ENCODE results near the gene ZMIZ2.
A peak's percentile ranks its signal among the peaks of the same experiment; 100 is the strongest.
"Not testable (repeated sequence)": the region's sequence is repeated elsewhere in the genome, so short reads cannot be mapped to it uniquely, and the experiment has no call there.

ZMIZ2 gene

DNA sequence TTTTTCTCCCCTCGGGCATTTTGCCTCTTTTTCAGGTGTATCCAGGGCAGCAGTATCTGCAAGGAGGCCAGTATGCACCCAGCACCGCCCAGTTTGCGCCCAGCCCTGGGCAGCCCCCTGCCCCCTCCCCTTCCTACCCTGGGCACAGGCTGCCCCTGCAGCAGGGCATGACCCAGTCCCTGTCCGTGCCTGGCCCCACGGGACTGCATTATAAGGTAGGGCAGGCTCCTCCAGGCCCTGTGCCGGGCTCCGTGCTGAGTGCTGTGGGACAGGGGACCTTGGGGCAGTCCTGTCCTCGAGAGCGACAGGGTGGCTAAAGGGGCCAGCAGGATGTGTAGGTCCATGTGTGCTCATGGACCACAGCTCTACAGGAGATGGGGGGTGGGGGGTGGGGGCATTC is 10.6 kb downstream of the ZMIZ2 start:
- DNase-seq = no peak

DNA sequence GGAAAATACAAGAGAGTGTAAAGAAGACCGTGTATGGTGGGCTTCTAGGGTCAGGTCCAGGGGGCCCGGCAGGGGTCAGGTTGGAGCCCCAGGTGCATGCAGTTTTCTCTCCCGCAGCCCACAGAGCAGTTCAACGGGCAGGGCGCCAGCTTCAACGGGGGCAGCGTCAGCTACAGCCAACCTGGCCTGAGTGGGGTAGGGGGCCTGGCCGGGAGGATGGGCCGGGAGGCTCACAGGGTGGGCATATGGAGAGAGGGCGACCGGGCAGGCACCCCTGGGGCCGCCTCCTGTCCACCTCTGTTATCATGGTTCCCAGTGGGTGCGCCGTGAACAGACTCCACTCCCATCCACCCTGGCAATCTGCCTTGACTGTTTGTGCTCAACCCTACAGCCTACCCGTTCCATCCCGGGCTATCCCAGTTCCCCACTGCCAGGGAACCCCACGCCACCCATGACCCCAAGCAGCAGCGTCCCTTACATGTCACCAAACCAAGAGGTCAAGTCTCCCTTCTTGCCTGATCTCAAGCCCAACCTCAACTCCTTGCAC is 11.5 kb downstream of the ZMIZ2 start:
- DNase-seq = no peak

DNA sequence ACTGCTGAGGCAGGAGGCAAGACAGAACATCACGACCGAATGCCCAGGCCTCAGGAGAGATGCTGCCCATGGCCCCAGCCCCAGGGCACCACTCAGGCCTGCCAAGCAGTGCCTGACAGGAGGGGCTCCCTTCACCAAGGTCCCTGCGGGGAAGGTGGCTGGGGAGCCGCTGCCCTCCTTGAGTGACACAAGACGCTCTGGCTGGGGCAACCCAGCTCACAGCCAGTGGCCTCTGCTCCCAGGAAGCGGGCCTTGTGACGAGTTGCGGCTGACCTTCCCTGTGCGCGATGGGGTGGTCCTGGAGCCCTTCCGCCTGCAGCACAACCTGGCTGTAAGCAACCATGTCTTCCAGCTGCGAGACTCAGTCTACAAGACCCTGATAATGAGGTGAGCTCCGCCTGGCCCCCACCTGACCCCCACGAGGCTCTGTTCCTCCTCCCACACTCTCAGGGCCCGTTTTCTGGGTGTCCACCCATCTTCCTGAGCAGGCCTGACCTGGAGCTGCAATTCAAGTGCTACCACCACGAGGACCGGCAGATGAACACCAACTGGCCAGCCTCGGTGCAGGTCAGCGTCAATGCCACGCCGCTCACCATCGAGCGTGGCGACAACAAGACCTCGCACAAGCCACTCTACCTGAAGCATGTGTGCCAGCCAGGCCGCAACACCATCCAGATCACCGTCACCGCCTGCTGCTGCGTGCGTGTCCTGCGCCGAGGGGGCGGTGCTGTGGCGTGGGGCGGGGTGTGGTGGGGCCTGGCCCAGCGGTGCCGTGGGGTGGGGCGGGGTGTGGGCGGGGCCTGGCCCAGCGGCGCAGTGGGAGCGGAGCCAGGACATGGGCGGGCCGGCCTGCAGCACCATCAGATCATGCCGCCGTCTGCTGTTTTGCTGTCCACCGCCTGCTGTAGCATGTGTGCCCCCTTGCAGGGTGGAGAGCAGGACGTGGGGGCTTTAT is 12.8 kb downstream of the ZMIZ2 start:
- no peak for DNase-seq

DNA sequence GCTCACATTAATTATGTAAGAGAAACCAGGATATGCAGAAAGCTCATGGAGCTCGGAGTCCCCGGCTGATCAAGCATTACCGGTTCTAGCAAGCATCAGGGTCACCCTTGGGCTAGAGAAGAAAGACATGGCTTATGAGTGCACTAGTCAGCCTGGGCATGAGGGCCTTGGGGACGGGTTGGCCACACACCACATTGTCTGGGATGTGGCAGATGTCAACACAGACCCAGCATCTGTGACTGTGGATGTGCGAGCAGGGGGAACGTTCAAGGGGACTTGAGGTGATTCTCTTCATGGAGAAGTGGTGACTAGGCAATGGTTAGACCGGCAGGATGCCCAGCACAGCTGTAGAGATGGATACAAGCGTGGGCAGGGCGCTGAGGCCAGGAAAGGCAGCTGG is 13.7 kb downstream of the ZMIZ2 start:
- DNase-seq = no peak

DNA sequence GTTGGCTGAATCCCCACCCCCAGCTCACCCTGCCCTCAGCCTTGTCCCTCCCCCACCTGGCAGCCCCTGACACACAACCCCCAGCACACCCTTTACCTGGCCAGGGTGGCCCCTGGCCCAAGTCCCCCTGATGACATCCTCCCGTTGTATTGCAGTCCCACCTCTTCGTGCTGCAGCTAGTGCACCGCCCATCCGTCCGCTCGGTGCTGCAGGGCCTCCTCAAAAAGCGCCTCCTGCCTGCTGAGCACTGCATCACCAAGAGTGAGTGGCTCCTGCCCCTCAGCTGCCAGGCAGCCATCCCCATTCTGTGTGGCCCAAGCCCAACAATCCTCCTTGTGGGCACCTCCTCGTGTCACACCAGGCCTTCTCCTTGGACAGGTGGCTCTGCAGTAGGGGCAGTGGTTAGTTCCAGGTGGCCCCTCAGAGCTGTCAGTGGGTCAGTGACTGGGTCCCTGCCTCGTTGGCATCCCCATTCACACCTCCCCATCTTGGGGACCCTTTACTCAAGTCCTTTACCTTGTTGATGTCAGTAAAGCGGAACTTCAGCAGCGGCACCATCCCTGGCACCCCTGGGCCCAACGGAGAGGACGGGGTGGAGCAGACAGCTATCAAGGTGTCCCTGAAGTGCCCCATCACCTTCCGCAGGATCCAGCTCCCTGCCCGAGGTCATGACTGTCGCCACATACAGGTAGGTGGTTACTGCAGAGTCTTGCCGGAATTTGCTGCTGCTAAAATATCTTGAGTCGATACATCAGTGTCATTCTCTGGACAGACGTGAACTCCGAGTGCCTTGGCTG is 14.3 kb downstream of the ZMIZ2 start:
- DNase-seq = no peak

DNA sequence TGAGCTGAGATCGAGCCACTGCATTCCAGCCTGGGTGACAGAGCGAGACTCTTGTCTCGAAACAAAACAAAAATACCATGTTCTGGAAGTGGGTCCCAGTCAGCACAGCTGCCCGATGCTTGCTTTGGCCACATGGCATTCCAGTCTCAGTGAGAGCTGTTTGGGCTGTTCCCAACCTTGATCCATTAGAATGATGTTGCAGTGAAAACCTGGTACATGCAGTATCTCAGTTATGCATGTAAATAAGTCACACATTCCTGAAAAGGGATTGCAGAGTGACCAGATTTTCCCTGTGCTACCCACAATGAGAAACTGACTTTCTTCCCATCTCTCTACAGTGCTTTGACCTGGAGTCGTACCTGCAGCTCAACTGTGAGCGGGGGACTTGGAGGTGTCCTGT is 15.4 kb downstream of the ZMIZ2 start:
- no peak for DNase-seq

DNA sequence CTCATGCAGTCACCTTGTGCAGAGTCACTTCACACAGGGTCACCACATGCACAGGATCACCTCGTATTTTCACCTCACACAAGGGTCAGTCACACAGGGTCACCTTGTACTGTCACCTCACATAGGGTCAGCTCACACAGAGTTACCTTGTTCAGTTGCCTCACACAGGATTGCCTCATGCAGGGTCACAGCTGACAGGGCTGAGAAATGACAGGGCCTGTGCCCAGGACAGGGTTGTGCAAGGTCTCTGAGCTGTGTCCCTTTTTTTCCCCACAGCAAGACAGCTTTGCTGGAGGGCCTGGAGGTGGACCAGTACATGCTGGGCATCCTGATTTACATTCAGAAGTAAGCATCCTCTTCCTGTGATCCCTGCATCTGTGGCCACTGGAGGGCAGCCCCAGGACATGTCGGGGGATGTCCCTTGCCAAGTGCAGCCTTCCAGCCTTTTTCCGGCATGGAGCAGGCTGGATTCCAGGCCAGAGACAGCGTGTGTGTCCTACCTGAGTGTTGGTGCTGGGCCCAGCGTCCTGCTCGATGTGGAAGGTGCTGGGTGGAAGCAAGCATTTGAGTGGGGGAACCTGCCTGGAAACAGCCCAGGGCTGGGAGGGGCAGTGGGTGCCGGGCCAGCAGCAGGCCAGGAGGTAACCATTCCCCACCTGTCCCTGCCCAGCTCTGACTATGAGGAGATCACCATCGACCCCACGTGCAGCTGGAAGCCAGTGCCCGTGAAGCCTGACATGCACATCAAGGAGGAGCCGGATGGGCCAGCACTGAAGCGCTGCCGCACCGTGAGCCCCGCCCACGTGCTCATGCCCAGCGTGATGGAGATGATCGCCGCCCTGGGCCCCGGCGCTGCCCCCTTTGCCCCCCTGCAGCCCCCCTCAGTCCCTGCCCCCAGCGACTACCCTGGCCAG is 16.3 kb downstream of the ZMIZ2 start:
- peak; percentile 8 for DNase-seq

DNA sequence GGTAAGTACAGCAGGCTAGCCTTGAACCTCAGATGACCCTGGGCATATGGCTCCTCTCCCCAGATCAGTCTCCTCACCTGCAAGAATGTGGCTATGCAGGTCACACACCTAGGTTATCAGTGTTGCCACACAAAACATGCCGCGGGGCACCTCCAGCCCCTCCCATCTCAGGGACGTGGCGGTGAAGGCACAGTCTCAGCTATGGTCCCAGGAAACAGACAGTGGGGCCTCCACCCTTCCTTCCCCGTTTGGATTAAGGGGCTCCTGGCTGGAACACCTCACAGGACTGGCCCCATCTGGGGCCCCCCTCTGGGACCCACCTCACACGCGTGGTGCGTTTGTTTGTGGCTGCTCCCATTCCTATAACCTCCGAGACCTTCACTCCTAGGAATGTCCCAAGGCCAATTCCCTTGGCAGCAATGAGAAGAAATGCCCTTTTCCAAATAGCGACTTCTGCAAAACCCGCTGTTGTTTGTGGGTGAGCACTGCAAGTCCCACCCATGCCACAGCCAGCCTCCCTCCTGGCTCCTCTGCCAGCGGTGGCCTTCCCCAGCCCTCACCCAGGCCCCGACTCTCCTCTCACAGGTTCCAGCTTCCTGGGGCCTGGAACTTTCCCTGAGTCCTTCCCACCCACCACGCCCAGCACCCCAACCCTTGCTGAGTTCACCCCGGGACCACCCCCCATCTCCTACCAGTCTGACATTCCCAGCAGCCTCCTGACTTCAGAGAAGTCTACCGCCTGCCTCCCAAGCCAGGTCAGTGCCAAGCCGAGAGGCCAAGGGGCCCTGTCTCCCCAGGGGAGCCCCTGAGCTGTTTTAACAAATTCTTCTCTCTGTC is 17.1 kb downstream of the ZMIZ2 start:
- DNase-seq = no peak

DNA sequence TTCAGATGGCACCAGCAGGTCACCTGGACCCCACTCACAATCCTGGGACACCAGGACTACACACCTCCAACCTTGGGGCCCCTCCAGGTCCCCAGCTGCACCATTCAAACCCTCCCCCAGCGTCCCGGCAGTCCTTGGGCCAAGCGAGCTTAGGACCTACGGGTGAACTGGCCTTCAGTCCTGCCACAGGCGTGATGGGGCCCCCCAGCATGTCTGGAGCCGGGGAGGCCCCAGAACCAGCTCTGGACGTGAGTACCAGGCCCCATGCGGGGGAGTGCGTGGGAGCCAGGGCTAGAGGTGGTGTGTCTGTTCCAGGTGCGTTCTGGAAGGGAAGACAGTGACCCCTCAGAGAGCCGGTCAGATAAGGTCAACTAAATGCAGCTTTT is 17.8 kb downstream of the ZMIZ2 start:
- no peak for DNase-seq

DNA sequence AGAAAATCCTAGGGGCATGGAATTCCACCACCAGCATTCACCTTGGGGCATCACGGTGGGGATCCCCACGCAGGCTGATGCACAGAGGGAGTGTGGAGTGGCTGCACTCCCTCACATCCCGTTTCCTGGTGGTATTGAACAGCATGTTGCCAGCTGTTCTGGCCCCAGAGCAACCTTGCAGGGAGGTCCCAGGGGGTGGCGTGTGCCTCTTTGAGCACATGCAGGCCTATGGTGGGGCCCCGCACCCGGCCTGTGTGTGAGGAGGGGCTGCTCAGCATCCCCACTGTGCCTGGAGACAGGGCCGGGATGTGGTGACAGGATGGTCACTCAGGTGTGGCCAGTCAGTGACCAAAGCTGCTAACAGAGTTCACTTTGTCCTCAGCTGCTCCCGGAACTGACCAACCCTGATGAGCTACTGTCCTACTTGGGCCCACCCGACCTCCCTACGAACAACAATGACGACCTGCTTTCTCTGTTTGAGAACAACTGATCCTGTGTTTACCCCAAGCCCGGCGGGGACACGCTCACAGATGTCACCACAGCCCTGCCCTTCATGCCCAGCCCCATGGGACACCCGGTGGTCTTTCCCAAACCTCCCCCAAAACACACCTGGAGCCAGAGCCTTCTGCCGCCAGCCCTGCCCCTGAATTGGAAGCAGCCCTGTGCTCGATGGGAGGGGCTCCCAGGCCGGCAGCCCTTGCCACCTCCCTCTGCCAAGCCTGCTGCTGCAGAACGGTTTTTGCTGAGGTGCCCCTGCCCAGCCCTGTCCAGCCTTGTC is 18.7 kb downstream of the ZMIZ2 start:
- peak; percentile 36 for DNase-seq

DNA sequence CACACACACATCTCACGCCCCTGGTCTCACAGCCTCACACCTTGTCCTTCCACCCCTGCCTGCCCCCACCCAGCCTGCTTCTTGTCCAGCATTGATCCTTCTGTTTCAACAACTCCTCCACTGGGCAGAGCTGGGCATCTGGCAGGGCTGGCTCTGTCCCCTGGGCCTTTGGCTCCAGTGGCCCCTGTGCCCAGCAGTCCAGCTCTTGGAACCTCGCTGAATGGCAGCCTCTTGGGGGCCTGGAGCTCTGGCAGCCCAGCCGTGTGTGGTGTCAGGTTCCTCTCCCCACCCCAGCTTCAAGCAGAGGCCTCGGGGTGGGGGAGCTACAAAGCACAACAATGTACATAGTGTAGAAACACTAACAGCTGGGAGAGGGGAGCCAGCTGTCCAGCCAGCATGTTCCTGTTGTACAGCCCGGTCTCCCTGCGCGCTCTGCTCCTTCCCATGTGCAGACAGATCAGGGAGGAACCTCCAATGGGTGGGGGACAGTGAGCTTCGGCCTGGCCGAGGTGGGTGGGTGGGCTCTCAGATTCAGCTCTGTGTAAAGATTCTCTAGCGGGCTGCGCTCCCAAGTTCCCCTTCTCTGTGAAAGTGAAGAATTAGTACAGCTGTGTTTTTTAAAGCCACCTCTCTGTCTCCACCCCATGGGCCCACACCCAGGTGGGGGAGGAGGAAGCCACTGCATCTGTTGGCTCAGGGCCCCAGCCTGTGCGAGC is 19.4 kb downstream of the ZMIZ2 start:
- peak; percentile 42 for DNase-seq

DNA sequence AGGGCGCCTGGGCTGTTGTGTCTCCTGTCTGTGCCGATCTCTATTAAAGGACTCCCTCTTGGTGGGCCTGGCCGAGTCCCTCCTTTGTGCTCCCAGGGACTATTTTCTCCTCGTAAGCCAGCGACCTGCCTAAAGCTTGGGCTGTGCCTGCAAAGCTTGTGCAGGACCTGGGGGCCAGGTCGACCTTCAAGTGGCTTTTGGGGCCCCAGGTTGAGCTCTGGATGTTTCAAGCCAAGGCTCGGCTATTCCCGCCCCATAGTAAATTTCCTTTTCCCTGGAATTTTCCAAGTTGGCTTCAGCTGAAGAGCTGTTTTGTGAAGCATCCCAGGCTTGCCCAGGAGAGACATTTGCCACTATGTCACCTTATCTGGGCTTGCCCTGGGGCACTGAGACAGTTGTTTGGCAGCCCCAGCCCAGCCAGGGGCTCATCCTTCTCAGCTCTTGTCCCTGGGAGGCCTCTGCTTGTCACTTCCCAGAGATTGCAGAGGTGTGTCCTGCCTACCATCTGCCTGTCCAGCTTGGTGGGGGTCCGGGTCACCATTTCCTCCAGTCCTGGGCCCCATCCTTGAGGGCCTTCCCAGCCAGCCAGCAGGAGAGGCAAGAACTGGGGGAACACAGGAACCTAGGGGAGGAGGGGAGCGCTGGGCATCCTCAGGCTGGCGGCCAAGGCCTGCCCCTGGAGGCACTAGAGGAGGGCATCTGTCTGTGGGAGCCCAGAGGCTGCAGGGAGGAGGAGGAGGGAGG is 20.2 kb downstream of the ZMIZ2 start:
- peak; percentile 12 for DNase-seq

DNA sequence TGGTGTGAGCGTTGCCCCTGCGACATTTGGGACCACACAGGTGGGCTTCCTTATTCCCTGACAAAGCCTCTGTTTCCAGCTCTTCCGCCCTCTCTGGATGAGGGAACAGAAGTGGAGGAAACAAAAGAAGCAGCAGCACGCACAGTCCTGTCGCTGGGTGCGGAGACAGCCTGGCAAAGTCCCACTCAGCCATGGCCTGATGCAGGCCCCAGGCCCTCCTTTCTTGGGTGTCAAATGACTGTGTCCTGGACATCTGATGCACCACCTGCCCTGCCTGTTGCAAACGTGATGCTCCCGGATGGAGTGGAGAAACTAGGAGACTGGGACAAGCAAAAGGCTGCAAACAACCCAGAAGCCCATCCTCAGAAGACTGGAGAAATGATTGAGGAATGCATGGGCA is 20.7 kb downstream of the ZMIZ2 start:
- DNase-seq = no peak

DNA sequence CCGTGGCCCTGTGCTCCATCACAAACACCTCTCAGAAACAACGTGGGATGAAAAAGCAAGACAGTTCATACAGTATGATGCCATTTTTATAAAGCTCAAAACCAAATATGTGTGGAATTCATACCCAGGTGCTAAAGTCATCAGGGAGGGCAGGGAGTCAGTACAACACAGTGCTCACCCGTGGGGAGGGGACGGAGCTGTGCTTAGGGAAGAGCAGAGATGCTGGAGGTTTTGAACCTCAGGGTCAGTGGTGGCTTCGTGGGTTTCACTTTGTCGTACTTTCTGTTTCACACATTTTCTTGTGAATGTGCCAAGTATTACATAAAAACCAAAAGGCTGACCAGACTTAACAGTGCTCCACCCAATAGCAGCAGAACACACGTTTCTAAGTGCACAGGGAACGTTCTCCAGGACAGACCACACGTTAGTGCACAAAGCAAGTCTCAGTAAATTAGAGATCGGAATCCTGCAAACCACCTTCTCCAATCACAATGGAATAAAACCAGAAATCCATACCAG is 21.2 kb downstream of the ZMIZ2 start:
- no peak for DNase-seq

DNA sequence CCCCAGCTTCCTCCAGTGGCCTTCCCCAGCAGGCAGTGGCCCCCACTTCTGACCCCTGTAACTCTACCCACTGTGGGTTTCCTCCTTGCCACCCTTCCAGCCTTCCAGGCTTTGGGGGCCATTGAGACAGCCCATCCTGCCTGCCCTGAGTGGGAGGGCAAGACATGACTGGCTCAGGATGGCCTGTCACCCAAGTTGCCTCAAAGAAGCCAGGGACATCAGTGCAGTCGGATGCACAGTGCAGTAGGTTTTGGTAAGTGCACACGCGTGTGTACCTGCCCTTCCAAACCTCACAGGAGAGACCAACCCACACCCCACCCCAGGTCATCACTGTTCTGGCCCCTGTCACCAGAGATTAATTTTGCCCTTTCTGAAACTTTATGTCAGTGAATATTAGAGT is 22.7 kb downstream of the ZMIZ2 start:
- DNase-seq = no peak

DNA sequence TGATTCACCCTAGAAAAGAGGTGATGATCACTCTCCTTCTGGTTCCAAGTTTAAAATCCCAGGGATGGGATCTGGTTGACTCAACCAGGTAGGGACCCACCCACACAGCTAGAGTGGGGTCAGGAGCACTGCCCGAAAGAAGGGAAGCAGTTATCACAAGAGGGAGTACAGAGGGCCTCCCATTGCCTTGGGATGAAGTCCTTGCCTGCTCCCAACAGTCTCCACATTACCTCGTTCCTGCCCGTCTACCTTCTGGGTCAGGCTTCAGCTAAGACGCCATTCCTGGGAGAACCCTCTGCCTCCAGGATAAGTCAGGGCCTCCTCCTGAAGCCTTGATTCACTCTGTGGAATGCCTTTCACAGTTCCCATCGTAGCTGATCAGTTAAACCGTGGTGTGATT is 23.8 kb downstream of the ZMIZ2 start:
- no peak for DNase-seq

DNA sequence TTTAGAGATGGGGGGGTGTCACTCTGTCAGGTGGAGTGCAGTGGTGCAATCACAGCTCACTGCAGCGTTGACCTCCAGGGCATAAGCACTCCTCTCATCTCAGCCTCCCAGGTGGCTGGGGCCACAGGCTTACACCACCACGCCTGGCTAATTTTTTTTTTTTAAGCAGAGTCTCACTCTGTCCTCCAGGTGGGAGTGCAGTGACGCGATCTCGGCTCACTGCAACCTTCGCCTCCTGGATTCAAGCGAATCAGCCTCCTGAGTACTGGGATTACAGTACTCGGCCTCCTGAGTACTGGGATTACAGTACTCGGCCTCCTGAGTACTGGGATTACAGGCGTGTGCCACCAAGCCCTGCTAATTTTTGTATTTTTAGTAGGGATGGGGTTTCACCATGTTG is 24.2 kb downstream of the ZMIZ2 start:
- DNase-seq = no peak

DNA sequence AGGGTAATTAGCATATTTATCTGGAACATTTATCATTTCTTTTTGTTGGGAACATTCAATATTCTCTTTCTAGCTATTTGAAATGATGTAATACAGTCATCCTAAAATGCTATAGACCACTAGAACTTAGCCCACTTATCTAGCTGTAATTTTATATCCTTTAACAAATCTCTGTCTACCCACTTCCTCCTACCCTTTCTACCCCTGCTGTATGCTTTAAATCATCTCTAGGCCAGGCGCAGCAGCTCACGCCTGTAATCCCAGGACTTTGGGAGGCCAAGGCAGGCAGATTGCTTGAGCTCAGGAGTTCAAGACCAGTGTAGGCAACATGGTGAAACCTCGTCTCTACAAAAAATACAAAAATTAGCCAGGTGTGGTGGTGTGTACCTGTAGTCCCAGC is 25.8 kb downstream of the ZMIZ2 start:
- DNase-seq = not testable (repeated sequence)
